OCI-LY3 (cell line): Measurements from ENCODE around the gene CENPU.
"Not testable (repeated sequence)": the region's sequence is repeated elsewhere in the genome, so short reads cannot be mapped to it uniquely, and the experiment has no call there.

Source experiments
- H2AFZ ChIP-seq: fragments of 200-600, 300-600 bp; shearing (Covaris generic); 2 replicates; pipeline ENCODE4 v1.6.0; 2014; ENCODE audit warnings: antibody characterized with exemption, low read depth, low read length
- H3K27ac ChIP-seq: fragments of 200-600, 300-600 bp; sonication (generic); 2 replicates; pipeline ENCODE4 v1.5.1; 2014; ENCODE audit warnings: mild to moderate bottlenecking, low read length, moderate library complexity, mixed read lengths
- H3K27me3 ChIP-seq: fragments of 200-600, 300-600 bp; sonication (generic); 2 replicates; pipeline ENCODE4 v1.6.1; 2014; ENCODE audit warnings: low read depth, low read length, mixed read lengths
- H3K36me3 ChIP-seq: fragments of 200-600, 300-600 bp; sonication (generic); replicated peaks from 2 replicates; pipeline ENCODE3; 2014; ENCODE audit warnings: low read depth, low read length, mixed read lengths
- H3K4me1 ChIP-seq: fragments of 300-600, 200-600 bp; sonication (generic); 2 replicates; pipeline ENCODE4 v1.6.1; 2014; ENCODE audit warnings: low read length, mixed read lengths
- H3K4me2 ChIP-seq: fragments of 200-600, 300-600 bp; sonication (generic); 2 replicates; pipeline ENCODE4 v1.6.1; 2014; ENCODE audit warnings: low read length, mixed read lengths
- H3K4me3 ChIP-seq: fragments of 300-600, 200-600 bp; sonication (generic); 2 replicates; pipeline ENCODE4 v1.5.1; 2014; ENCODE audit warnings: antibody characterized with exemption, mild to moderate bottlenecking, low read length, moderate library complexity
- H3K79me2 ChIP-seq: fragments of 300-600, 200-600 bp; shearing (Covaris generic); 2 replicates; pipeline ENCODE4 v1.6.1; 2014; ENCODE audit warnings: mild to moderate bottlenecking, low read length, mixed read lengths
- H3K9ac ChIP-seq: fragments of 300-600, 200-600 bp; shearing (Covaris generic); 2 replicates; pipeline ENCODE4 v1.6.0; 2014; ENCODE audit warnings: mild to moderate bottlenecking, low read length, moderate library complexity
- H3K9me3 ChIP-seq: fragments of 200-600, 300-600 bp; shearing (Covaris generic); 2 replicates; pipeline ENCODE4 v1.6.1; 2014; ENCODE audit warnings: low read length, mixed read lengths; ENCODE audit not compliant: insufficient read depth
- H4K20me1 ChIP-seq: fragments of 200-600, 300-600 bp; sonication (generic); 2 replicates; pipeline ENCODE4 v1.6.1; 2016; ENCODE audit warnings: low read length, mixed read lengths; ENCODE audit not compliant: insufficient read depth
- CTCF ChIP-seq: fragments of 200-600, 300-600 bp; sonication (generic); IDR thresholded peaks from 2 replicates; pipeline ENCODE4 v1.5.1; 2014; ENCODE audit warnings: antibody characterized with exemption, low read length, low read depth
- EZH2phosphoT487 ChIP-seq: fragments of 200-600 bp; shearing (Covaris generic); IDR thresholded peaks from 2 replicates; pipeline ENCODE4 v1.6.1; 2018; ENCODE audit warnings: antibody characterized with exemption, mixed run types, low read depth

The CENPU gene

GRCh38 chr4:184666670-184667069, 67.2 kb downstream of the CENPU start:
- no peaks in the 10 kb centered on the region for H3K9me3 ChIP-seq
- no peaks in the 10 kb centered on the region for H3K27me3 ChIP-seq
- H3K4me1 ChIP-seq, result no peaks in the 10 kb centered on the region
- no peak overlapping the region for H3K4me3 ChIP-seq
- H3K27ac ChIP-seq, result no peak overlapping the region
- no peaks in the 10 kb centered on the region for H3K36me3 ChIP-seq
- TF ChIP-seq CTCF, result no peak
- no peak overlapping the region for H2AFZ ChIP-seq
- H4K20me1 ChIP-seq, result no peaks in the 10 kb centered on the region
- H3K4me2 ChIP-seq, result no peak overlapping the region
- no peaks in the 10 kb centered on the region for H3K79me2 ChIP-seq
- H3K9ac ChIP-seq, result no peak overlapping the region

GRCh38 chr4:184664445-184665210, 69.3 kb downstream of the CENPU start:
- Histone ChIP-seq H3K36me3 (no peaks in the 10 kb centered on the region), H3K4me3 (no peak overlapping the region), H2AFZ (no peak overlapping the region), H4K20me1 (no peaks in the 10 kb centered on the region), H3K27me3 (no peaks in the 10 kb centered on the region), H3K9me3 (no peaks in the 10 kb centered on the region), H3K79me2 (no peaks in the 10 kb centered on the region), H3K27ac (no peak overlapping the region), H3K4me1 (no peaks in the 10 kb centered on the region), H3K9ac (no peak overlapping the region), H3K4me2 (no peak overlapping the region)
- no peak for TF ChIP-seq CTCF
- TF ChIP-seq EZH2phosphoT487, result no peak

GRCh38 chr4:184662236-184662635, 71.7 kb downstream of the CENPU start:
- TF ChIP-seq CTCF (no peak), EZH2phosphoT487 (no peak)
- H3K27ac ChIP-seq, result no peak overlapping the region
- no peaks in the 10 kb centered on the region for H3K79me2 ChIP-seq
- H3K4me1 ChIP-seq, result peaks cover 3% of the 10 kb centered on the region; the same call in 1 of the 2 replicates
- H3K9me3 ChIP-seq, result no peaks in the 10 kb centered on the region
- H3K36me3 ChIP-seq, result no peaks in the 10 kb centered on the region
- no peak overlapping the region for H2AFZ ChIP-seq
- H3K9ac ChIP-seq, result no peak overlapping the region
- no peaks in the 10 kb centered on the region for H3K27me3 ChIP-seq
- H3K4me3 ChIP-seq, result no peak overlapping the region
- no peaks in the 10 kb centered on the region for H4K20me1 ChIP-seq
- H3K4me2 ChIP-seq, result no peak overlapping the region

- Histone ChIP-seq H3K27ac (no peak overlapping the region), H3K36me3 (no peaks in the 10 kb centered on the region), H2AFZ (no peak overlapping the region), H3K9ac (no peak overlapping the region), H4K20me1 (no peaks in the 10 kb centered on the region), H3K4me3 (no peak overlapping the region), H3K79me2 (no peaks in the 10 kb centered on the region), H3K9me3 (no peaks in the 10 kb centered on the region), H3K27me3 (no peaks in the 10 kb centered on the region), H3K4me1 (peaks cover 13% of the 10 kb centered on the region), H3K4me2 (no peak overlapping the region)
- TF ChIP-seq EZH2phosphoT487 (no peak), CTCF (no peak)
These were observed 72.9 kb downstream of the CENPU start for GRCh38 chr4:184660978-184661377.

GRCh38 chr4:184657820-184658219, 76.1 kb downstream of the CENPU start:
- H3K36me3 ChIP-seq, H3K9ac ChIP-seq, H3K4me2 ChIP-seq, H3K4me3 ChIP-seq, H3K79me2 ChIP-seq, H2AFZ ChIP-seq, H3K9me3 ChIP-seq, H3K27ac ChIP-seq, H4K20me1 ChIP-seq, H3K27me3 ChIP-seq: not testable (repeated sequence)
- peaks cover 13% of the 10 kb centered on the region for H3K4me1 ChIP-seq
